Subcutaneous adipose tissue (tissue), 4 donors: ENCODE data around the gene MAPK8. TPM values are rescaled to one million over a fixed set of nuclear protein-coding genes. Genes with fewer than 3 reads are reported as not detected.

Experiments
- CTCF ChIP-seq: fragments of 450-650 bp; IDR thresholded peaks from one replicate; pipeline ENCODE4 v1.5.1; 2016; ENCODE audit warnings: low read depth, mild to moderate bottlenecking, control low read depth, antibody characterized with exemption, moderate library complexity
- total RNA-seq, 4 donors: library from RNA; depleted of rRNA; stranded (reverse); fragments of >200 nt; gene quantifications; one replicate each; pipeline ENCODE4 v1.1.0, GENCODE V29; 2016

The MAPK8 gene
- total RNA-seq, 4 donors from 2014 or later, result 34.1 to 72.2 (median 36.5) TPM

DNA sequence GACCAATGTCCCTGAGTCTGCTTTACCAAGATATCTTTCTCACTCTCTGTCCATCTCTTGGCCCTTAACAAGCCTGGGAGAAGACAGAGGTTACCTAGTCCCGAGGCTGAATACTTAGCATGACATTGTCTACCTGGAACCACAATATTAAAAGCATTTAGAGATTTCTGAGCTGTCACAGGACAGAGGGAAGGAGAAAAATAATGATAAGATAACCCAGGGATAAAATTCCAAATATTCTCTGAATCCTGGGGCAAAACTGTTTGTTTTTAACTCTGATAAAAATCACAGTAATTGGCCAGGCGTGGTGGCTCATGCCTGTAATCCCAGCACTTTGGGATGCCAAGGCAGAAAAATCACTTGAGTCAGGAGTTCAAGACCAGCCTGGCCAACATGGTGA, 12.0 kb upstream of the MAPK8 start:
- no peak for TF ChIP-seq CTCF

DNA sequence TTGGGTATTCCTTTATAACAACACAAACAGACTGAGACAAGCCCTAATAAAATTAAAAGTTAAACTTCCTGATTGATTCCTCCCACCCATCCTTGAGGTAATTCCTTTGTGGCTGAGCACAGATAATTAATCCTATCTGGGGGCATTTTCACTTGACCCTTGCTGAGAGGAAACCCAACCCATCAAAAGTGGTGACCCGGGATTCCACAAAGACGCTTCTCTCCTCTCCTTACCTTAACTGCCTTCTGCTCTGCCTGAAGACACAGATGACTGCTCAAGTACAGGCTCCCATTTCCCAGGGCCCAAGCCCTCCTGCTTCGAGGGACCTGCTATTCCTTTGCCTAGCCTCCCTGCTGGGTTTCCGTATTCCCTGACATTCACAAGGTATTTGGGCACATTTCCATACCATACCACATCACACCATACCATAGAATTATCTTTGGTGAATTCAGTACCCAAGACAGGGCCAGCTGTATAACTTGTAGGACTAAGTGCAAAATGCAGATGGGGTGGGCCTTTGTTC, 9.8 kb upstream of the MAPK8 start:
- TF ChIP-seq CTCF, result no peak

- TF ChIP-seq CTCF, result no peak
Observed at GRCh38 chr10:48299066-48299465, 7.4 kb upstream of the MAPK8 start.

DNA sequence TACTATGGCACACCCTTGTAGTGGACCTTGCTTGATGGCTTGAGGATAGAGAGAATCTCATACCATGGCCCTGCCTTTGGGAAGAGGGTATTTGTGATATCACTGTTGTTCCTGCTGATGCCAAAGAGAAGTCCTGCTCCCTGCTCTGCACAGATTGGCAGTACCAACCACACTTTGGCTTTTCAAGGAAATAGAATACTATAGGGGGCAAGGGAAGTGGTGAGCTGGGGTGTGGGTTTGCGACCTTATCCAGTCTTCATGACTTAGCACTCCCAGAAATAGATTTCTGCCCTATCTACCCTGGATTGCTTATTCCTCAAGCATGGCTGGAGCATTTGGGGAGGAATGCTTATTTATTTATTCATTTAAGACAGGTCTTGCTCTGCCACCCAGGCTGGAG, 6.8 kb upstream of the MAPK8 start:
- no peak for TF ChIP-seq CTCF

DNA sequence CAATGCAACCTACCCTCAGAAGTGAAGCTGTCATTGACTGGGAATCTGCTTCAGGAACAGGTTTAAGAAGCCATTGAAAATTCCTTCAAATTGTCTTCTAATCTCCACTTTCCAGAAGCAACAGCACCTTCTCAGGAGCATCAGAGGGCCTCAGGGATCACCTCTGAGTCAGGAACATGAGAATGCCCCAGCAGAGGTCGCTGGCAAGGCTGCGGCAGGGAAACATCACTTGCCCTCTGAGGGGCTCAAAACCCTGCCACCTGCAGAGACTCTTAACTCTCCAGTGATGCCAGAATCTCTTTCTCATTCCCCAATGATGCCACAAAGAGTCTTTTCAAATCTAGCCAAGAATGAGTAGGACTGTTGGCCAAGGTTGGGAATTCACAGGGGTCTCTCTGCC, 5.9 kb upstream of the MAPK8 start:
- TF ChIP-seq CTCF, result no peak

DNA sequence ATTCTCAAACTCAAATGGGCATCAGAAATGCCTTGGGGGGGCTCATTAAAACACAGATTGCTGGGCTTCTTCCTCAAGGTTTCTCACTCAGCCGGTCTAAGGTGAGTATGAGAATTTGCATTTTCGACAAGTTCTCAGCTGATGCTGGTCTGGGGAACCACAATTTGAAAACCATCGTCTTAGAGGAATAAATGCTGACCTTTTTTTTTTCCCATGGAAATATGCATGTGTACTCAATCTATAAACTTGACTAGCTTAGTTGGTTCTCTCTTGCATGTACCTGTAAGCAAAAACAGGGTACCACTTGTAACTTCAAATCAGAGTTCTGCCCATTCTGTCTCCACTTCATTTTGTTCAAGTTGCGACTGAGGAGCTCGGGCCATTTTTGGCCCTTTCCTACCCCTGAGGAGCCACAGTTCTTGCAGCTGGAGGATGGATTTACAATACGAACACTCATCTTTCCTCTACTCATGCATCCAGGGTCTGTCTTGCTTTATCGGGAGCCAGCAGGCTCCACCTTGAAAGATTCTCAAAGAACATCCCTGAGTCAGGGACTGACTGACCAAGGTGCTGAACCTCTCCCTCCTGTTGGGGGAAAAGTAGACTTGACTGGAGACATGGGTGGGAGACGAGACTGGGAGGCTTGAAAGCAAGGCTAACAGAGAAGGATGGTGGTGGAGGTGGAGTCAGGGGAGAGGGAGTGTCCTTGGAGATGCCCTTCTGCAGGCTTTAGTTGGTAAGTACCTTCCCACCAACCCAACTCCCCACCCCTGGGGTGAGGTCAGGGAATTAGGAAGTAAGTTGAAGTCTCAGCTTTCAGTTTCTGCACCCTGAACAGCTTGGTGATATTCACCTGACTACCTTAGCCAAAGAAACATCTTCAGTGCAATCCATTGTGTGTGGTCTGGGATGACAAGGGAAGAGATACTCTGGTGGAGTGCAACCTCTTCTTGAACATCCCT, 3.7 kb upstream of the MAPK8 start:
- no peak for TF ChIP-seq CTCF

DNA sequence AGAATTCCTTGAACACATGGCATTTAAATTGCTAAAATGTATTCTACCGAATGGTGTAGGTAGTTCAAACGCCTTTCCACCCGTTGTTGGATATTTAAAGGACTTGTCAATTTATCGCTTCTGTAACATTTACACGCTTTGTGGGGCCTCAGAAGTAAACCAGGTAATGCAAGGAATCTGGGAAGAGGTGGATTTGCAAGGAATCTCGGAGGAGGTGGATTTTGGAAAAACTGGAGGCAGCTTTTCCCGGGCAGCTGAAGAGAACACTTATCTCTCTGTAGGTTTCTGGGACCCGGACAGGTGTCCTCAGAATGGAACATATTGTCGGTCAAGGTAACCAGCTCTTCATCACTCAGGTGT, 592 bp upstream of the MAPK8 start:
- no peak for TF ChIP-seq CTCF
